Astrocyte of the cerebellum (primary cell): ENCODE measurements around the gene KCNJ5.

Experiments
- DNase-seq: peaks from one replicate; pipeline ENCODE4 v3.0.0-alpha.2; 2011; ENCODE audit warnings: low read depth
- H3K4me3 ChIP-seq: 2 replicates; pipeline ENCODE4 v1.5.1; 2011; ENCODE audit warnings: mild to moderate bottlenecking, low read depth, low read length, moderate library complexity
- CTCF ChIP-seq: IDR thresholded peaks from 2 replicates; pipeline ENCODE4 v1.5.1; 2012; ENCODE audit warnings: low read length, low read depth, moderate library complexity, mild to moderate bottlenecking; ENCODE audit errors: missing control alignments
- in situ Hi-C: cut with HindIII; loops from 2 replicates; pipeline ENCODE4 v1.10.0; 2017; ENCODE audit warnings: low sequenced_read_pairs

The KCNJ5 gene

GRCh38 chr11:128897826-128898225 is 6.7 kb downstream of the KCNJ5 start:
- in situ Hi-C loops: loop anchor here (25.0 kb wide), 1 partner anchor 439 kb away; no protein-coding TSS in a partner anchor

GRCh38 chr11:128898580-128899344 is 7.6 kb downstream of the KCNJ5 start:
- no peak for TF ChIP-seq CTCF
- no peak for DNase-seq
- no peak overlapping the region for H3K4me3 ChIP-seq
- in situ Hi-C loops: loop anchor here (25.0 kb wide), 1 partner anchor 439 kb away; no protein-coding TSS in a partner anchor

More at GRCh38 chr11:128897826-128898225, 6.7 kb downstream of the KCNJ5 start:
- DNase-seq: no peak
- TF ChIP-seq CTCF: no peak
- H3K4me3 ChIP-seq: no peak overlapping the region

GRCh38 chr11:128900468-128900867 is 9.3 kb downstream of the KCNJ5 start:
- no peak for TF ChIP-seq CTCF
- DNase-seq: no peak
- in situ Hi-C loops: no loop called here
- no peak overlapping the region for H3K4me3 ChIP-seq

GRCh38 chr11:128901653-128902514 is 10.7 kb downstream of the KCNJ5 start:
- in situ Hi-C loops: no loop called here
- DNase-seq: no peak
- no peak for TF ChIP-seq CTCF
- no peak overlapping the region for H3K4me3 ChIP-seq

- in situ Hi-C loops: no loop called here
- no peak for TF ChIP-seq CTCF
- no peak overlapping the region for H3K4me3 ChIP-seq
- no peak for DNase-seq
Observed at GRCh38 chr11:128902515-128903066, 11.4 kb downstream of the KCNJ5 start.
